Adrenal gland (tissue), 12 donors: ENCODE data around the gene CORO2B. TPM values are rescaled to one million over a fixed set of nuclear protein-coding genes. Genes with fewer than 3 reads are reported as not detected.

Source experiments
- DNase-seq, 7 donors: peaks; one replicate each; pipeline ENCODE4 v3.0.0-alpha.2; 2019 to 2020
- H3K27ac ChIP-seq, 5 donors: fragments of 200-600 bp; sonication (generic) in 4 of 5; 1 replicate in 3 of 5; 2 replicates in 2 of 5; pipeline versions ENCODE4 v1.5.1 to v1.8.0; 2016 to 2020; ENCODE audit warnings: mild to moderate bottlenecking in 1 of 5
- H3K27me3 ChIP-seq: fragments of 200-600 bp; 2 replicates; pipeline ENCODE4 v1.8.0; 2021
- H3K36me3 ChIP-seq, 2 donors: fragments of 200-600 bp; replicated peaks in 1 of 2; 1 replicate in 1 of 2; 2 replicates in 1 of 2; pipeline versions ENCODE4 v1.5.1 to v1.8.0; 2018 to 2022
- H3K4me1 ChIP-seq, 2 donors: fragments of 200-600 bp; replicated peaks in 1 of 2; 1 replicate in 1 of 2; 2 replicates in 1 of 2; pipeline versions ENCODE4 v1.5.1 to v1.8.0; 2018 to 2021
- H3K4me3 ChIP-seq, 4 donors: fragments of 200-600 bp; sonication (generic) in 3 of 4; one replicate each; pipeline ENCODE4 v1.5.1; 2016 to 2018
- H3K9me3 ChIP-seq, 3 donors: fragments of 200-600 bp; sonication (generic) in 1 of 3; replicated peaks in 1 of 3; 1 replicate in 2 of 3; 2 replicates in 1 of 3; pipeline versions ENCODE4 v1.5.1 to v1.8.0; 2016 to 2021
- POLR2A ChIP-seq, 2 donors: fragments of 450-650 bp; IDR thresholded peaks; one replicate each; pipeline ENCODE4 v1.6.1; 2017; ENCODE audit warnings: antibody characterized with exemption in 2 of 2, mild to moderate bottlenecking in 2 of 2, moderate library complexity in 1 of 2
- WGBS, 4 donors: extraction: QIAGEN DNeasy Blood & Tissue Kit in 2 of 4; methylation state at CpG; one replicate each; pipeline versions ENCODE4 v1.1.5 to v1.1.7; 2013 to 2017; 5-methylcytosine and 5-hydroxymethylcytosine counted together
- intact Hi-C, 2 donors: fragments of 100-400 bp; cut with DNase I; formaldehyde crosslinking; loops; one replicate each; pipeline versions ENCODE4 v1.14.1 to v1.15.0; 2022 to 2023
- polyA plus RNA-seq, 3 donors: library from polyadenylated mRNA; stranded (reverse); fragments of 200-250 nt in 2 of 3; fragments of 350-450 nt in 1 of 3; fragmentation: Illumina TruSeq in 1 of 3; extraction: RNeasy Lipid Tissue Mini Kit (QIAGEN cat#74804) in 1 of 3; gene quantifications; one replicate each; pipeline ENCODE4 v1.2.3, GENCODE V29; 2013 to 2014
- total RNA-seq, 9 donors: library from RNA; depleted of rRNA in 4 of 9; stranded (reverse); fragments of >200 nt in 4 of 9; fragments of 120-200 nt in 1 of 9; fragmentation: NEBNext Ultra II Directional in 1 of 9; extraction: Animal tissue kit (Norgen Biotek cat#: 25700) in 1 of 9; gene quantifications; one replicate each; pipeline versions ENCODE4 v1.1.0 to v1.2.4, GENCODE V29; 2013 to 2023
- TF ChIP-seq, protein P1 (sequence below), 6 experiments: fragments of 450-650 bp in 4 of 6; fragments of 200-600 bp in 2 of 6; sonication (generic) in 1 of 6; IDR thresholded peaks; 1 replicate in 5 of 6; 2 replicates in 1 of 6; pipeline versions ENCODE4 v1.5.1 to v1.8.0; 2016 to 2021; ENCODE audit warnings: antibody characterized with exemption in 6 of 6, mild to moderate bottlenecking in 2 of 6, moderate library complexity in 1 of 6
- donor health status: healthy with polysubstance abuse.
- donor health status: Bipolar disorder and iron deficiency.
- donor health status: DM: yes; HTN: yes; CAD: no.
- donor health status: DM: no; HTN: no; CAD: no.
- donor health status: DM: no; HTN: no; CAD: no.
- donor health status: DM: yes; HTN: yes; CAD: no.

CORO2B gene
- total and polyA plus RNA-seq, 12 donors = 2.8 to 8.4 (median 4.3) TPM

- Histone ChIP-seq H3K36me3 (no peaks in the 10 kb centered on the region), H3K9me3 (no peaks in the 10 kb centered on the region), H3K27me3 (no peaks in the 10 kb centered on the region), H3K4me1 (no peaks in the 10 kb centered on the region), H3K4me3 (no peak overlapping the region), H3K27ac (no peak overlapping the region)
- TF ChIP-seq, protein P1, sequence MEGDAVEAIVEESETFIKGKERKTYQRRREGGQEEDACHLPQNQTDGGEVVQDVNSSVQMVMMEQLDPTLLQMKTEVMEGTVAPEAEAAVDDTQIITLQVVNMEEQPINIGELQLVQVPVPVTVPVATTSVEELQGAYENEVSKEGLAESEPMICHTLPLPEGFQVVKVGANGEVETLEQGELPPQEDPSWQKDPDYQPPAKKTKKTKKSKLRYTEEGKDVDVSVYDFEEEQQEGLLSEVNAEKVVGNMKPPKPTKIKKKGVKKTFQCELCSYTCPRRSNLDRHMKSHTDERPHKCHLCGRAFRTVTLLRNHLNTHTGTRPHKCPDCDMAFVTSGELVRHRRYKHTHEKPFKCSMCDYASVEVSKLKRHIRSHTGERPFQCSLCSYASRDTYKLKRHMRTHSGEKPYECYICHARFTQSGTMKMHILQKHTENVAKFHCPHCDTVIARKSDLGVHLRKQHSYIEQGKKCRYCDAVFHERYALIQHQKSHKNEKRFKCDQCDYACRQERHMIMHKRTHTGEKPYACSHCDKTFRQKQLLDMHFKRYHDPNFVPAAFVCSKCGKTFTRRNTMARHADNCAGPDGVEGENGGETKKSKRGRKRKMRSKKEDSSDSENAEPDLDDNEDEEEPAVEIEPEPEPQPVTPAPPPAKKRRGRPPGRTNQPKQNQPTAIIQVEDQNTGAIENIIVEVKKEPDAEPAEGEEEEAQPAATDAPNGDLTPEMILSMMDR (IDR thresholded peaks at IDR 0.05) = no peak
- no peak for TF ChIP-seq POLR2A (IDR thresholded peaks at IDR 0.05)
- intact Hi-C loops = no loop called here
- WGBS, 4 donors = 68 to 84% (median 75%) methylated on average over 1 of the region's 1 CpG
- no peak for DNase-seq
Measured at GRCh38 chr15:68663526-68663925, 84.7 kb downstream of the CORO2B start.

GRCh38 chr15:68666120-68666811 lies 87.5 kb downstream of the CORO2B start:
- DNase-seq = peak in 1 of 7 donors; percentile 33
- TF ChIP-seq POLR2A (IDR thresholded peaks at IDR 0.05) = no peak
- TF ChIP-seq, protein P1 (IDR thresholded peaks at IDR 0.05) = no peak
- Histone ChIP-seq H3K4me3 (no peak overlapping the region), H3K27ac (no peak overlapping the region), H3K9me3 (no peaks in the 10 kb centered on the region), H3K36me3 (no peaks in the 10 kb centered on the region), H3K4me1 (no peaks in the 10 kb centered on the region), H3K27me3 (no peaks in the 10 kb centered on the region)
- intact Hi-C loops = no loop called here
- 64 to 81% (median 71%) methylated on average over 6 of the region's 6 CpGs for WGBS, 4 donors

DNA sequence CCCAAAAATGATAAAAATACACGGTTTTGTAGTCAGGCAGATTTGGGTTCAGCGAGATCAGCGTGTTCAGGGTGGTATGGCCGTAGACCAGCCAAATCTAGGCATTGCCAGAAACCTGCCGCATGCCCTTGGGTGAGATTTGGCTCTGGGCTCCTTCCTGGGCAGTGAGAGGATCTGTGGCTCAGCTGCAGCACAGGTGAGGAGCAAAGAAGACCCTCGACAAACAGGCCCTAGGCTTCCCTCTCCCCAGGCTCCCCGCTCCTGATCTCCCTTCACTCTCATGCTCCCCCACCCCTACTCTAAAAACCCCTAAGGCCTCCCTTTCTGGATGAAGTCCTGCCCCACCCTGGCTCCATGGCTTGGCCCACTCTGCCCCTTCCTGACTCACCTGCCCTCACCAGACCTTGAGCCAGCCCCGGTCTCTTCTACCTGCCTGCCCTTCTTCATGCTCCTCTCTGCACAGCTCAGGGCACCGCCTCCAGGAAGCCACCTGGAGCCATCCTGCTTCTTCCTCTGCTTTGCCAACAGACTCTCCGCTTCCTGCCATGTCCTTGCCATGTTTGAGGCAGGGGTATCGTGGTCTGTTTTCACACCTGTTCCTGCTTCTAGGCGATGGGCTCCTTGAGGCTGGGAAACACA lies 88.1 kb downstream of the CORO2B start:
- no peak overlapping the region for H3K4me3 ChIP-seq
- DNase-seq = peak in 1 of 7 donors; percentile 28
- no peak overlapping the region for H3K27ac ChIP-seq
- H3K36me3 ChIP-seq = no peaks in the 10 kb centered on the region
- no peaks in the 10 kb centered on the region for H3K9me3 ChIP-seq
- H3K4me1 ChIP-seq = no peaks in the 10 kb centered on the region
- H3K27me3 ChIP-seq = no peaks in the 10 kb centered on the region
- TF ChIP-seq POLR2A (IDR thresholded peaks at IDR 0.05) = no peak
- TF ChIP-seq, protein P1 (IDR thresholded peaks at IDR 0.05) = no peak
- intact Hi-C loops = no loop called here
- 81 to 84% (median 82%) methylated on average over 12 of the region's 12 CpGs for WGBS, 4 donors

DNA sequence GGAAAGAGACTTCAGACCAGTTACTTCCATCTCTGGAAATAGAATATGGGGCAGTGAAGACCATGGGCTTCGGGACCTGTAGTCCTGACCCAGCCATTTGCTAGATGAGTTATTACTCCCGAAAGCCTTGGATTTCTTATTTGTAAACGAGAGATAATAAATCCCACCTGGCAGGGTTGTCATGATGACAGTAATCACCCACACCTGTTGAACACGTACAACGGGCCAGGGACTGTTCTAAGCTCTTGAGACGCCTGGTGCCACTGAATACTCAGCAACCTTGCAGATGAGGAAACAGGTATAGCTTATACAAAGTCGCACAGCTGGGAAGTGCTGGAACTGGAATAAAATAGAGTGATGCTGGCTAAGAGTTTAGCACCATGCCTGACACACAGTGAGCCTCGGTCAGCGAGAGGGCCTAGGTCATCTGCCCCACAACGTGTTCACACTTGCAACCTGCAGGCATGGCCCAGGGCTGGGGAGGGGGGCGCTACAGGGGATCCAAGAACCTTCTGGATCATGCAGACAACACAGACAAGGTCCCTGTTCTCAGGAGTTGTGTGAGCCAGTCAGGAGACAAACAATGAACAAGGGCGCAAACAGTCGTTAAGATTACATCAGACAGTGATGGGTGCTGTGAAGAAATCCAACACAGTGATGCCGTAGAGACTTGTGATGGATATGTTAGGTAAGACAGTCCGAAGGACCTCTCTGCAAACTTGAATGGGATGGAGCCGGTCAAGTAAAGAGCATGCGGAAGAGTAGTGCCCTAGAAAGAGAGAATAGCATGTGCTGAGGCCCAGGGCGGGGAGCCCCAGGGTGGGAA lies 89.2 kb downstream of the CORO2B start:
- intact Hi-C loops = no loop called here
- Histone ChIP-seq H3K27me3 (no peaks in the 10 kb centered on the region), H3K4me1 (no peaks in the 10 kb centered on the region), H3K9me3 (no peaks in the 10 kb centered on the region), H3K27ac (no peak overlapping the region), H3K4me3 (no peak overlapping the region), H3K36me3 (no peaks in the 10 kb centered on the region)
- WGBS, 4 donors = 85 to 92% (median 87%) methylated on average over 18 of the region's 18 CpGs
- peak in 1 of 7 donors; percentile 6 for DNase-seq
- no peak for TF ChIP-seq POLR2A (IDR thresholded peaks at IDR 0.05)
- TF ChIP-seq, protein P1 (IDR thresholded peaks at IDR 0.05) = no peak
